H9 (cell line): Measurements from ENCODE around the gene MAPRE3. TPM values are rescaled to one million over a fixed set of nuclear protein-coding genes. Genes with fewer than 3 reads are reported as not detected.

Experiments
- DNase-seq: peaks from one replicate; pipeline ENCODE4 v3.0.0-alpha.2; 2017
- H2AFZ ChIP-seq: one replicate; pipeline ENCODE4 v1.6.1; 2013; ENCODE audit warnings: mild to moderate bottlenecking, low read length, control low read depth, moderate library complexity
- H2AK5ac ChIP-seq: 2 replicates; pipeline ENCODE4 v1.6.1; 2013; ENCODE audit warnings: low read length, control low read depth, mixed read lengths; ENCODE audit not compliant: insufficient read length
- H2BK120ac ChIP-seq: one replicate; pipeline ENCODE4 v1.6.1; 2013; ENCODE audit warnings: low read depth, mild to moderate bottlenecking, low read length, control low read depth, inconsistent platforms; ENCODE audit not compliant: poor library complexity, severe bottlenecking
- H2BK12ac ChIP-seq: 2 replicates; pipeline ENCODE4 v1.6.1; 2013; ENCODE audit warnings: low read length, control low read depth, mixed read lengths, low read depth; ENCODE audit not compliant: insufficient read length
- H2BK15ac ChIP-seq: 2 replicates; pipeline ENCODE4 v1.6.1; 2013; ENCODE audit warnings: low read depth, low read length, control low read depth
- H2BK20ac ChIP-seq: one replicate; pipeline ENCODE4 v1.6.1; 2013; ENCODE audit warnings: low read depth, mild to moderate bottlenecking, low read length, control low read depth, inconsistent platforms; ENCODE audit not compliant: poor library complexity, severe bottlenecking
- H2BK5ac ChIP-seq: 2 replicates; pipeline ENCODE4 v1.6.1; 2013; ENCODE audit warnings: low read length, control low read depth, mixed read lengths; ENCODE audit not compliant: insufficient read length
- H3K14ac ChIP-seq: 2 replicates; pipeline ENCODE4 v1.6.1; 2013; ENCODE audit warnings: low read length, control low read depth; ENCODE audit not compliant: insufficient read depth
- H3K18ac ChIP-seq: 2 replicates; pipeline ENCODE4 v1.6.1; 2013; ENCODE audit warnings: low read depth, mild to moderate bottlenecking, mixed read lengths, low read length, control low read depth; ENCODE audit not compliant: insufficient read length
- H3K23ac ChIP-seq: 2 replicates; pipeline ENCODE4 v1.6.1; 2013; ENCODE audit warnings: low read length, control low read depth, mixed read lengths, low read depth; ENCODE audit not compliant: insufficient read length
- H3K23me2 ChIP-seq: 2 replicates; pipeline ENCODE4 v1.6.1; 2013; ENCODE audit warnings: low read depth, mild to moderate bottlenecking, mixed read lengths, low read length, control low read depth; ENCODE audit not compliant: insufficient read length, poor library complexity, severe bottlenecking
- H3K27ac ChIP-seq: 2 replicates; pipeline ENCODE4 v1.5.1; 2013; ENCODE audit warnings: low read length, control low read depth, mixed read lengths, low read depth; ENCODE audit not compliant: insufficient read length
- H3K27me3 ChIP-seq: 2 replicates; pipeline ENCODE4 v1.6.1; 2013; ENCODE audit warnings: low read length, control low read depth, inconsistent platforms; ENCODE audit not compliant: insufficient read depth
- H3K4ac ChIP-seq: 2 replicates; pipeline ENCODE4 v1.6.1; 2013; ENCODE audit warnings: low read depth, mild to moderate bottlenecking, control low read depth, inconsistent platforms, low read length, moderate library complexity
- H3K4me1 ChIP-seq: 2 replicates; pipeline ENCODE4 v1.6.1; 2013; ENCODE audit warnings: low read length, control low read depth, inconsistent platforms; ENCODE audit not compliant: insufficient read depth
- H3K4me2 ChIP-seq: 2 replicates; pipeline ENCODE4 v1.6.1; 2013; ENCODE audit warnings: low read length, control low read depth, mixed read lengths; ENCODE audit not compliant: insufficient read length, insufficient read depth
- H3K56ac ChIP-seq: 2 replicates; pipeline ENCODE4 v1.6.1; 2013; ENCODE audit warnings: low read depth, mild to moderate bottlenecking, mixed read lengths, low read length, control low read depth; ENCODE audit not compliant: insufficient read length
- H3K79me1 ChIP-seq: 2 replicates; pipeline ENCODE4 v1.6.1; 2013; ENCODE audit warnings: low read depth, mild to moderate bottlenecking, moderate library complexity, low read length, control low read depth, inconsistent platforms; ENCODE audit not compliant: insufficient read depth, poor library complexity, severe bottlenecking
- H3K79me2 ChIP-seq: 2 replicates; pipeline ENCODE4 v1.6.1; 2013; ENCODE audit warnings: low read length, control low read depth, inconsistent platforms; ENCODE audit not compliant: insufficient read depth
- H3K9ac ChIP-seq: 2 replicates; pipeline ENCODE4 v1.6.1; 2013; ENCODE audit warnings: low read length, control low read depth, mixed read lengths; ENCODE audit not compliant: insufficient read length; ENCODE audit errors: extremely low read depth
- H3K9me3 ChIP-seq: one replicate; pipeline ENCODE4 v1.6.1; 2013; ENCODE audit warnings: low read depth, low read length, inconsistent platforms; ENCODE audit not compliant: control insufficient read depth
- H3T11ph ChIP-seq: one replicate; pipeline ENCODE4 v1.6.1; 2013; ENCODE audit warnings: mild to moderate bottlenecking, low read length, control low read depth, inconsistent platforms
- H4K20me1 ChIP-seq: one replicate; pipeline ENCODE4 v1.6.1; 2013; ENCODE audit not compliant: control insufficient read depth, insufficient read length, insufficient read depth
- H4K5ac ChIP-seq: 2 replicates; pipeline ENCODE4 v1.6.1; 2013; ENCODE audit warnings: low read depth, mild to moderate bottlenecking, mixed read lengths, low read length, control low read depth; ENCODE audit not compliant: insufficient read length
- H4K8ac ChIP-seq: replicated peaks from 2 replicates; pipeline ENCODE4 v1.6.1; 2013; ENCODE audit warnings: low read length, control low read depth, mixed read lengths, low read depth; ENCODE audit not compliant: insufficient read length
- H4K91ac ChIP-seq: 2 replicates; pipeline ENCODE4 v1.6.1; 2013; ENCODE audit warnings: low read depth, mild to moderate bottlenecking, moderate library complexity, mixed read lengths, low read length, control low read depth; ENCODE audit not compliant: insufficient read length
- H3K27ac Mint-ChIP-seq, 3 experiments: 2 replicates in 2 of 3; 3 replicates in 1 of 3; pipeline ENCODE4 v1.8.0; 2020 to 2021; ENCODE audit warnings: mixed read lengths in 3 of 3, mild to moderate bottlenecking in 1 of 3, moderate library complexity in 1 of 3
- H3K27me3 Mint-ChIP-seq: 2 replicates; pipeline ENCODE4 v1.8.0; 2021; ENCODE audit warnings: low read depth, mild to moderate bottlenecking, moderate library complexity, mixed read lengths
- H3K36me3 Mint-ChIP-seq, 3 experiments: 2 replicates in 2 of 3; 3 replicates in 1 of 3; pipeline ENCODE4 v1.8.0; 2020 to 2021; ENCODE audit warnings: low read depth in 3 of 3, mixed read lengths in 3 of 3; ENCODE audit not compliant: insufficient read depth in 1 of 3
- H3K4me1 Mint-ChIP-seq, 2 experiments: 2 replicates each; pipeline ENCODE4 v1.8.0; 2020; ENCODE audit warnings: mixed read lengths in 2 of 2
- H3K4me3 Mint-ChIP-seq, 2 experiments: 2 replicates in 1 of 2; 3 replicates in 1 of 2; pipeline ENCODE4 v1.8.0; 2020 to 2021; ENCODE audit warnings: mild to moderate bottlenecking in 2 of 2, mixed read lengths in 2 of 2, moderate library complexity in 1 of 2
- H3K9me3 Mint-ChIP-seq, 2 experiments: 2 replicates in 1 of 2; 3 replicates in 1 of 2; pipeline ENCODE4 v1.8.0; 2020; ENCODE audit warnings: mild to moderate bottlenecking in 2 of 2, mixed read lengths in 2 of 2, moderate library complexity in 1 of 2
- WGBS: extraction: QIAGEN DNeasy Blood & Tissue Kit; methylation state at CpG from one replicate; pipeline ENCODE4 v1.1.7; 2013; ENCODE audit warnings: missing lambda C conversion rate, low lambda C conversion rate, mixed read lengths; ENCODE audit not compliant: insufficient read length; ENCODE audit errors: extremely low coverage; 5-methylcytosine and 5-hydroxymethylcytosine counted together
- total RNA-seq: library from RNA; stranded (reverse); gene quantifications from 2 replicates; pipeline ENCODE4 v1.2.1, GENCODE V29; 2021
- TF ChIP-seq, protein P1 (sequence below): fragments of 200-600 bp; sonication (generic); conservative IDR thresholded peaks from 3 replicates; pipeline ENCODE4 v1.8.0; 2021; ENCODE audit warnings: antibody characterized with exemption, mild to moderate bottlenecking

The MAPRE3 gene
- total RNA-seq, 1 experiment from 2014 or later, result 2.0 TPM

DNA sequence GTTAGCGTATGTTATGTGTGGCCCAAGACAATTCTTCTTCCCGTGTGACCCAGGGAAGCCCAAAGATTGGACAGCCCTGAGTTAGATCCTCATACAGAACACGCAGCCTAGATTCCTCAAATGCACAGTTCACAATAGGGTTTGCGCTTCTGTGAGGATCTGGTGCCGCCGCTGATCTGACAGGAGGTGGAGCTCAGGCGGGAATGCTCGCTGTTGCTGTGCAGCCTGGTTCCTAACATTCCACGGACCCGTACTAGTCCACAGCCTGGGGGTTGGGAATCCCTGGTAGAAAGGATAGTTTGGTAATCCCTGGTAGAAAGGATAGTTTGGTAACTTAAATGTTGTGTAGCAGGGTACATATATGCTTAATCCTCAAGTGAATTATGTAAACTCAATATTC is 27.0 kb downstream of the MAPRE3 start:
- Histone ChIP-seq H3K18ac (no peak overlapping the region), H4K8ac (no peak overlapping the region), H3K4me2 (no peak overlapping the region), H4K91ac (no peak overlapping the region), H3T11ph (no peak overlapping the region), H2BK12ac (no peak overlapping the region), H2BK15ac (no peak overlapping the region), H3K27ac (no peak overlapping the region), H2AFZ (no peak overlapping the region), H2AK5ac (no peak overlapping the region), H2BK120ac (no peak overlapping the region), H3K23me2 (no peaks in the 10 kb centered on the region), H3K79me1 (no peaks in the 10 kb centered on the region), H3K9me3 (no peaks in the 10 kb centered on the region), H3K56ac (no peak overlapping the region), H3K4me1 (no peaks in the 10 kb centered on the region), H4K5ac (no peak overlapping the region), H3K23ac (no peak overlapping the region), H2BK20ac (no peak overlapping the region), H3K14ac (no peak overlapping the region), H4K20me1 (peaks cover 2% of the 10 kb centered on the region), H3K9ac (no peak overlapping the region), H3K27me3 (no peaks in the 10 kb centered on the region), H2BK5ac (no peak overlapping the region), H3K79me2 (no peaks in the 10 kb centered on the region), H3K4ac (no peak overlapping the region)
- Mint-ChIP-seq H3K27me3 (peaks cover 6% of the 10 kb centered on the region), H3K36me3 (no peaks in the 10 kb centered on the region; a peak in 1 of 7 replicates), H3K9me3 (no peaks in the 10 kb centered on the region), H3K27ac (no peak overlapping the region), H3K4me1 (peaks cover 4 to 8% of the 10 kb centered on the region in 2 experiments; a peak in 3 of 4 replicates), H3K4me3 (no peak overlapping the region)
- WGBS, result no CpG with 5 or more reads among the region's 10 CpGs
- TF ChIP-seq, protein P1, sequence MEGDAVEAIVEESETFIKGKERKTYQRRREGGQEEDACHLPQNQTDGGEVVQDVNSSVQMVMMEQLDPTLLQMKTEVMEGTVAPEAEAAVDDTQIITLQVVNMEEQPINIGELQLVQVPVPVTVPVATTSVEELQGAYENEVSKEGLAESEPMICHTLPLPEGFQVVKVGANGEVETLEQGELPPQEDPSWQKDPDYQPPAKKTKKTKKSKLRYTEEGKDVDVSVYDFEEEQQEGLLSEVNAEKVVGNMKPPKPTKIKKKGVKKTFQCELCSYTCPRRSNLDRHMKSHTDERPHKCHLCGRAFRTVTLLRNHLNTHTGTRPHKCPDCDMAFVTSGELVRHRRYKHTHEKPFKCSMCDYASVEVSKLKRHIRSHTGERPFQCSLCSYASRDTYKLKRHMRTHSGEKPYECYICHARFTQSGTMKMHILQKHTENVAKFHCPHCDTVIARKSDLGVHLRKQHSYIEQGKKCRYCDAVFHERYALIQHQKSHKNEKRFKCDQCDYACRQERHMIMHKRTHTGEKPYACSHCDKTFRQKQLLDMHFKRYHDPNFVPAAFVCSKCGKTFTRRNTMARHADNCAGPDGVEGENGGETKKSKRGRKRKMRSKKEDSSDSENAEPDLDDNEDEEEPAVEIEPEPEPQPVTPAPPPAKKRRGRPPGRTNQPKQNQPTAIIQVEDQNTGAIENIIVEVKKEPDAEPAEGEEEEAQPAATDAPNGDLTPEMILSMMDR, result no peak
- no peak for DNase-seq
